GM21529 (cell line): ENCODE data around the gene ABCB6.

Experiments
- ATAC-seq: cut with Tn5 transposase; IDR thresholded peaks from one replicate; pipeline ENCODE4 v1.9.1; 2021; ENCODE audit not compliant: unreplicated experiment

Gene ABCB6

DNA sequence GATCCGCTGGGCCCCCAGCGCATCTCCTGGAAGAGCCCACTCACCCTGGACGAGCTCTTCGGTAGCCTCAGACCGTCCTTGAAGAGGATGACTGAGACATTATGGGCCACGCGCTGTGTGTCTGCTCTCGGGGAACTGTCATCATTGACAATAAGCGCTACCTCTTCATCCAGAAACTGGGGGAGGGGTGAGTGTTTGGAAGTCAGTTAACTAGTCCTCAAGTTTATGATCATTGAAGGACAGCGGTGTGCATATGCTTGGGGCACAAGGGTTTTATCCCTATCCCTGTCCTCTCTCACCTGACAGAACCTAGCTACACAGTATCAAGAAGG, 27.1 kb upstream of the ABCB6 start:
- ATAC-seq, result no peak

DNA sequence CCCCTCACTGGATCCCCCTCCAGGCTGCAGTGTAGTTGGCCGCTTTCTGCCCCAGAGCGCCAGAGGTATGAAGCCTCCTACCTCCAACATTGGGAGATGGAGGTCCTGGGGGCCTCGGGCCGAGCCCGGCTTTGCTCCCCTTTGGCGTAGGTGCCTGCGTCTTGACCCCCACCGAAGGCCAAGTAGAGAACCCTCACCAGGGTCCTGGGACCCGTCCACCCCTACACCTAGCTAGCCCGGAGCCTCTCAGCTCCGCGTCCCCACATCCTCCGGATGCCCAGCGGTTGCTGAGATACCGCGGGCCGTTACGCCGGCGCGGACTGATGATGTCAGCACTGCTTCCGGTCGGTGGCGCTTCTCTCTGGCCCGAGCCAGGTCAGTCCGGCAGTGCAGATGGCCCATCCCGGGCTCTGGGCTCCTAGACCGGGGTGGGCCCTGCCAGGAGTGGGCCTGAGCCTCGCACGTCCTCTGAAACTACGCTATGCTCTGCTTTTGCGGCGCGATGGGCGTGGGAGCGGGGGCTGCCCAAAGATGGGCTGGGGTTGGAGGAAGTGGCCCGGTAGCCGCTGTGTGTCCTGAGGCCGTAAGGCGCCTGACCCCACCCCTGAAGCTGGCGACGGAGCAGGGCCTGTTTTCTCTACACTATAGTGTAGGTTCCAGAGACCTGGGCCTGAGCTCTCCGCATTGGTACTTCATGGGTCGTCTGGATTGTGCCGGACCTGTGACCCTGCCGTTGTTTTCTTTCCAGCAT, 26.6 kb upstream of the ABCB6 start, which contains the start of the genes GLB1L and STK16:
TSS of gene GLB1L (minus strand) at position 297 of the 751 bp plus-strand sequence. CDS start 1,871 bp downstream, outside the sequence.
TSS of gene STK16 (plus strand) at position 332 of the 751 bp plus-strand sequence. CDS start 521 bp downstream, outside the sequence.
- ATAC-seq, result peak; percentile 64

DNA sequence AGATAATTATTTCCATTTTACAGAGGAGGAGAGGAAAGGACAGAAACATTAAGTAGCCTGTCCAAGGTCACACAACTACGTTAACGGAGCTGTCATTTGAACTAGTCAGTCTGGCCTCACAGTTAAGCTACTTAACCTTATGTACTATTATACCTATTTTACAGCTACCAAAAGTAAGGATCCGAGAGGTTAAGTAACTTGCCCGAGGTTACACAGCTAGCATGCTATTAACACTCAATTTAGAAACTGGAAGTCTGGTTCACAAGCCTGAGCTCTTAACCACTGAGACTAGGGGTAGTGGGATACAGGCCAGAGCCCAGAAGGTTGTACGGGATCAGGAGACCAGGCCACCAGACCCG, 26.0 kb upstream of the ABCB6 start:
- ATAC-seq, result no peak

DNA sequence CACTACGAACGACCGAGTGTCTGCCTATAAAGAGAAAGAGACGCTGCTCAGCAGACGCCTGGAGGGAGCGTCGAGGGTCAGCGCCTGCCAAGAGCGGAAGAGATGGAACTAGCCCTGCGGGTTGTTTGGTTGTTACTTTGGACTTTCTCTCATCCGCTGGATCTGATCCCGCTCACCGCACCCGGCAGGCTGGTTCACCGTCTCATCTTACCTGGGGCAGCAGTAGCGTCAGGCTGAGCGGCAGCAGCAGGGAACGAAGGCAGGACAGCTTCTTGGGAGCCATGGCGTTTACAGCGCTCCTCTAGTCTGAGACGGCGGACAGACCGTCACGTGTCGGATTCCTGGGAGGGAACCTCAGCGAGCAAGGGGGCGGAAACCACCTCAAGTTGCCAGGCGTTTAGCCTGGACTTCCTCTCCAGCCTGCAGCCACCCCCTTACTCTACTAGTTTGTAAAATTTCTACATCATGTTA, 24.6 kb upstream of the ABCB6 start:
- no peak for ATAC-seq

DNA sequence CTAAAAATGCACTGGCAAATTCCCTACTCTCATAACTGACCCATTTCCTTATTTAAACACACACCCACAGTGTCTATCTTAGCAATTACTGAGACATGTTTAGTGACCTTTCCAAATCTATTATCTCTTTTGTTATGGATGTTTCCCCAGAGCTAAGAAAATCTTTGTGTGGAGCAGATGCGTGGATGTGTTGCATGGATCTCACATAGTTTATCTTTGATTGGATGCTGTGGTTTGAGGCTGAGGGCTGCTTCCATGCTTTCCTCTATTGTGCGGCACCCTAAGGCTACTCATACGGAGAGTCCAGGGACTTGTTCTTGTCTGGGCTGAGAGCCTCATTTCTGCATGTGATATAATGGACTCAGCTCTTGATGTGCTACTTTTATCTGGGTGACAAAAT, 15.6 kb upstream of the ABCB6 start:
- ATAC-seq, result no peak

DNA sequence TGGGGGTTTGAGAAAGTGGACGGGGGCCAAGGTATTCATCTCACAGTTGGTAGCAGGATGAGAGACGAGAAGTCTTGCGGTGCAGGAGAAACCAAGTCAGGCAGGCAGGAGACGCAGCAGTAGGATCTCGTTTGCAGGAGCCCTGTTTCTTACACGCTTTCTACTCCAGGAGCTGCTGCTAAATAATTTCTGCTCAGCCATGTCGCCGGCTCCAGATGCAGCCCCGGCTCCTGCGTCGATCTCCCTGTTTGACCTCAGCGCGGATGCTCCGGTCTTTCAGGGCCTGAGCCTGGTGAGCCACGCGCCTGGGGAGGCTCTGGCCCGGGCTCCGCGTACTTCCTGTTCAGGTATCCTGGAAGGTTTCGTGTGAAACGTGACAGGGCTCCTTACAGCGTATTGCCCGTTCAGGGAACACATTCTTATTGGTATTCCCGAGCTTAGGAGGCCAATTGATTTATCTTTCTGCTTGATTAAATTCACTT, 11.3 kb upstream of the ABCB6 start:
- ATAC-seq, result peak; percentile 25

DNA sequence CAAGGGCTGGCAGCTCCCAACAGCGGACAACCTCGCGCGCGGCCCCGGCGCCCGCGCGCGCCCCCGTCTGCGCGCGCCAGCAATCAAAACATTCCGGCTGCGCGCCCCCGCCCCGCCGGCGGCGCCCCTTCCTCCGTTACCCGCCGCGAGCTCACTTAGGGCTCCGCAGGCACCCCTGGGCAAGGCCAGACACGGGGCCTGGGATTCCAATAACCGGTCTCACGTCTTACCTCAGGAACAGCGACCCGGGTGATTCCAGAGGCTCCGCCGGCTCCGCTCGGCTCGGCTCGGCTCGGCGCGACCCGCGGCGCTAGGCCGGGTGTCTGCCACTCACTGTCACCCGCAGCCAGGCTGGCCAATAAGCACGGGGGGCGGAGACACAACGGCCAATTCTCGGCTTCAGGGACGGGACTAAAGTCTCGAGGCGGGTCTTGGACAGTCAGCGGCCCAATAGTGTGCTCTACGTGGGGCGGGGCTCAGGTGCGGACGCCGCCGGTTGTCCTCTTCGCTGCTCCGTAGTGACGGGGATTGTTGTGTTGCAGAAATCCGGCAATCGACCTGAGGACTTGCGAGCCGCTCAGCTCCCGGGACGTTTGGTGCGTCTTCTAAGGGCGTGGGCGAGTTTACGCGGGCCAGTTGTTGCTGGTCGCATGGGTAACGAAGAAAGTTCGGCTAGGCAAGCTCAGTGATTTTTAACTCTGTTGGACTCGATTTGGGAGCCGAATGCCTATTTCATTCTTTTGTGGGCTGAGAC, 10.7 kb upstream of the ABCB6 start, which contains the start of the genes ANKZF1 and ATG9A:
TSS of gene ANKZF1 (plus strand) at position 502 of the 754 bp plus-strand sequence. CDS start 452 bp downstream, outside the sequence.
TSS of gene ATG9A (minus strand) at position 332 of the 754 bp plus-strand sequence. CDS start 1,612 bp downstream, outside the sequence.
- peak; percentile 96 for ATAC-seq

DNA sequence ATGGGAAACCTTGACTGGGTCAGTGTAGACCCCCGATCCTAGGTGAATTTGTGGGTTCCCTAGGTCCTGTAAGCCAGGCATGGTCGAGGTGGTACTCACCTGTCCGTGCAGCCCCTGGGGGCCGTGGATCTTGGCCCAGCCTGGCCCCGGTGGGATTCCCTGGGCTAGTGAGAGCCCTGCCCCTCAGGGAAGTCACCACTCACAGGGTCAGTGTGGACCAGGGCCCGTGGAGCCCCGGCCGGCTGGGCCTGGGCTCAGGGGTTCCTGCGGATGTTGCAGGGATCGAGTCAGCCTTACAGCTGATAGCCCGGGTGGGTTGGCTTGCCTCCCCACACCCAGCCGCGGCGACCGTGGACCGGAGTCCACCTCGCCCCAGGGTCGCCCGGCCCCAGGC, 10.2 kb upstream of the ABCB6 start:
- peak; percentile 9 for ATAC-seq

DNA sequence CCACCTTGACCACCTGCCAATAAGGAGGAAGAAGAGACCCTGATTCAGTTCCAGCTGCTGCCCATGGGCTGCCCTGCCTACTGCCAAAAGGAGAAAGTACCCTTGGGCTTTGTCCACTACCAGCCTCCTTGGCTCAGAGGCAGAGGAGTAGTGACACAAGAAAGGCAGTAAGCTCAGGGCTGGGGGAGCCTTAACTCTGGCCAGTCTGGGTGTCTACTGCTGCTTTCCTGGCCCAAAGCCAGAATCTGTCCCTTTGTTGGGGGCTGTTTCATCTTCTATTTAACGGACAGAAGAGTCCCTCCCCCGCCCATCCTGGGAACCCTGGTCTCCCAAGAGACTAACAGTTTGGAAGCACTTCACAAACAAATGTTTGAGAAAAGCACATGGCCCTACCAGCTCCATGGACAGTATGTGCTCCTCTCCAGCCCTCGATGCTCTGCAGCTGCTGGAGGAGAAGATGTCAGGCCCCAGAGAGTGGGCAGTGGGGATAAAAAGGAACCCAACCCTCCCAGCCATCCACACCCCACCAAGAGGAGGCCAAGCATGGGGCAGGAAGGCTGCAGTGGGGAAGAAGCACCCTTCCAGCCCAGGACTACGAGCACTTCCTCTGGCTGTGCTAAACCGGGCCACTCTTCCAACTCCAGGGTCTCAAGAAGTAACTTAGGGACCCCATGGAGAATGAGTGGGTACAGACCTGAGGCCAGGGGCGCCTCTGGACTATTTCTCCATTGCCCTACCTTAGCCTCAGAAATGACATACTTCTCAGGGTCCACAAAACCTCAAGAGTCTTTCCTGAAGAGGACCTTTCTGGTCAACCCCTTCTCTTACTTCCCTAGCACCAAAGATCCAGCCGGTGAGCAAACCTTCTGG, 9.5 kb upstream of the ABCB6 start:
- ATAC-seq, result no peak

DNA sequence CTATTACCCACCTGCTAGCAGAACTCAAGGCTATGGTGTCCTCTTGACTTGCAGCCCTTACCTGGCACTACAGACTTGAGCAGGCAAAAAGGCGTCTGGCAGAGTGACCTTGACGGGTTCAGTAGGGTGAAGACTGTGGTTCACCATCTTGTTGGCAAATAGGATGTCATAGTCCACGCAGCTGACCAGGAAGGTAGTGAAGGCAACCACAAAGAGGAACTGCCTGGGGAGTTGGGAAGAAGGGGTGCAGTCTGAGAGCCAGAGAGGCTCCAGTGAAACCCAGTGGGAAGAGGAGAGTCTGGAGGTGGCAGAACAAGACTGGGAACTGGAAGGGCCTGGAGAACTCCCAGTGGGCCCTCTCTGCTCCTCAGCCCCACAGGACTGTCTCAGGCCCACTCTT, 6.6 kb upstream of the ABCB6 start:
- no peak for ATAC-seq

DNA sequence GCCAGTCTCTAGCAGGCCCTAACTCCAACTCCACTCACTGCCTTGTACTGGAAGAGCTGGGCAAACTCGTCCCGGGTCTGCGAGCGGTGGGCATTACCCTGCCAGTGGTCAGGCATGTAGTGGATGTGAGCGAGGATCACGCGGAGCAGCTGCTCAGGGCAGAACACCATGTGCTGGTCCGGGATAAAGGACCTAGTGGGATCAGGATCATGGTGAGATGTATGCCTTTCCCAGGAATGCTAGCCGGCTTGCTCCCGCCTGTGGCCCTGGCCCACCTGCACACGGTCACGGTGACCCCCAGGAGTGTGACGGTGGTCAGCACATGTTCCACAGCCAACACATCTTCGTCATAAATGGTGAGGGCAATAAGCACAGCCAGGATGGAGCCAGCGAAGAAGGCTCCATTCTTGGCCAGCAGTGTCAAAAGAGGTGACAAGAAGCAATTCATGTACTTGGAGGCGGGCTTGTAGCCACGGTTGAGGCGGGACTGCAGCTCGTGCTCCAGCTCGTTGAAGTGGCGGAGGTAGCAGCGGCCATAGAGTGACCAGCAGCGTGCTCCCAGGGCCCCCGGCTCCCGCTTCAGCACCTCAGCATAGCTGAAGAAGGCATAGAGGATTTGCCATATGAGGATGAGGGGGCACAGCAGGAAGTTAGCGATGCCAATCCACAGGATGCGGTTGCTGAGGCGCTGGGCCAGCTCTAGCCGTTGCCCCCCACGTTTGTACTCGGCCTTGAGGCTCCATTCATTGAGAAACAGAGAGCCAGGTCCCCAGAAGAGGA, 5.3 kb upstream of the ABCB6 start:
- ATAC-seq, result no peak

DNA sequence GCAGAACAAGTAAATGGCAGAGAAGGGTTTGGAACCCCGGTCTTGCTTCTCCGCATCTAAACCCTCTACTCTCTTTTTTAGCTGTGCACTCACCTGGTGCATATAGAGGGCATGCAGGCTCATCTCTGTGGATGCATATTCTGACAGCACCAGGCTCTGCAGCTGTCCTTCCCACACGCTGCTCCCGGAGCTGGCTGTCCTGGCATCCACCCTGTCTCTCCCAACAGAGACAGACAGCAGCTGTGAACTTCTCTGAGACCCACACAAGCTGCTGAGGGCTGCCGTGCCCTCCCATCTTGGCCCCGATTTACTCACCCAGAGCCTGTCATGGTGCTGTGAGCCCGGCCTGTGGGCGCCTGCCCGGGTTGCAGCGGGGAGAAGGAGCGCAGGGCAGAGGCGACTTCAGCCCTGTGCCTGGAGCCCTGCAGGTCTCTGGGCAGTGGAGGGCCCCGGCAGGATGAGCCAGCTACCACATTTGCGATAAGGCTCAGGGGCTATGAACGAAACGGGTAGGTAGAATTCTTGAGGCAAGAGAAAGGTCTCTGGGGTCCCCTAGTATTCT, 3.3 kb upstream of the ABCB6 start:
- no peak for ATAC-seq

DNA sequence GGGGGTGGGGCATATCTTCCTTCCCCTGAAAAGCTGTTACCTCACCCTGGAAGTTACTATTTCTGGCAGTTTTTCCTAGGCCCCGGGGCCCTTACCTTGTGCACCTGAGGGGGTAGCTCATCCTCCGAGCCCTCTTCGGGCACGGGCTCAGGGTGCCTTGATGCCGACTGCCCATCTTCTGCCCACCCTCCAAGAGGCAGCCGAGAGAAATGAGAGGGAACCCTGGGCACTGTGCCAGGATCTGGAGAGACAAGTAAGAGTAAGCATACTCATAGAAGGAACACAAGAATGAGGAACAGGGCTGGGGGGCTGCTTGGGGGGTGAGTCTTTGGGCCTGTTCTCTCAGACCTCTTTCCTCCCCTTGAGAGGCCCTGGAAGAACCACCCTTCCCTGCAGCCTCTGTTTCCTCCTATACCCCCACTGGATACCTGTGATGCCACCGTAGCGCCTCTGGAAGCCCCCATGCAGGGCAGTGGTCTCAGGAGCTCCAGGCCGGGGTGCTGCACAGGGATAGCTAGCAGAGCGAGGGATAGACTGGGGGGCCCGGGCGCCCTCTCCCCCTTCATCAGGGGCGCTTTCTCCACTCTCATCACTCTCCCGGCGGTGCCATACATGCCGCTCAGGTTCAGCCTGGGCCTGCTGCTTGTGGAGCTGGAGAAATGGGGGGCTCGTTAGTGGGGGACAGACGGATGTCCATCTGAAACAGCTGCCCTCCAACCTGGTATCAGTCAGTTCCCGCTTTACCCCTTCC, 2.1 kb upstream of the ABCB6 start:
- ATAC-seq, result no peak

DNA sequence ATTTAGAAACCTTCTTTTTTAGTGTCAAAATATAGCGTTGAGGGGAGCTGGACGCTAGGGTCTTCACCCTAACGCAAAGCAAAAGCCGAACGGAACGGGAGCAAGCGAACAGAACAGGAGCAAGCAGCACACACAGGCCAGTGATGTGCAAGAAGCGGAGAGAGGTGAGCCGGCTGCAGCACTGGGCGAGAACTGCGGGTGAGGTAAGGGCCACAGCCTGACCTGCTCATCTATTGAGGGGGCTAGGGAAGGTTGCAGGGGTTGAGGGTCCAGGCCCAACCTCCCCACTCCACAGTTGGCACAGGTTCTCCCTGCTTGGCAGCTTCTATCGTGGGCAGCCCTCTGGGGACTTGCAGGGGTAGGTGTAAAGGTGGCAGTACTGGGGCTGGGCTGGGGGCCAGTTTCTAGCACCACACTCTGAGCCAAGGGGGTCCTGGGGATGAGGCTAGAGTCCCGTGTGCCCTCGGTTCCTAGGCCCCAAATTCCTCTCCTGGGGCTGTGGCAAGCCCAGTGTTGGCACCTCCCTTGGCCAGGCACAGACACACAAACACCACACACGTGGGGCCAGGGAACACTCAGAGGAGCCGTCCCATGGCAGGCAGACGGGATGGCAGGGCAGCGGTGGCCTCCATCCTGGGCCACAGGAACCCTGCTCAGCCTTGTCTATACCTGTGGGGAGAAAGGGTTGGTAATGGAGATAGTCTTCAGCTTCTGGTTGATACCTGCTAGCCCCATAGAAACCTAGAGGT, 1.2 kb upstream of the ABCB6 start:
- ATAC-seq, result no peak

DNA sequence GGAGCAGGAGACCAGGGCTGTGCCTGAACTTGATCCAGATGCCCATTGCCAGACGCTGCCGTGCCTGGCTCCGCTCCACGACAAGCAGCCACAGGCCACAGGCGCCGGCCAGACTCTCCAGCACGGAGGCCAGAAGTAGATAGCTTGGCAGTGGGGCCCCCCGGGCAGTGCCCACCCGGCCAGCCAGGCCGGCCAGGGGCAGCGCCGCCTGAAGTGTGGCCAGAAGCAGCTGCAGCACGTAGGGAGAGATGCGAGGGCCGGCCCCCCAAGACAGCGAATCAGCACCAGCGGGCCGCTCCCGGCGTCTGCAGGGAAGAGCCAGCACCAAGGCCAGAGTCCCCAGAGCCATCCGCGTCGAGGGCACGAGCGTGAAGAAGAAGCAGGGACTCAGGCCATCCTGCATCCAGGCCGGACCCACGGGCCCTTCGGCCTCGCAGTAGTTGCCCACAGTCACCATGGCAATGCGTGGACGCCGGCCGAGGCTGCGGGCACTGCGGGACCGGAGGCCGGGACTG, 484 bp downstream of the ABCB6 start:
- peak; percentile 36 for ATAC-seq

DNA sequence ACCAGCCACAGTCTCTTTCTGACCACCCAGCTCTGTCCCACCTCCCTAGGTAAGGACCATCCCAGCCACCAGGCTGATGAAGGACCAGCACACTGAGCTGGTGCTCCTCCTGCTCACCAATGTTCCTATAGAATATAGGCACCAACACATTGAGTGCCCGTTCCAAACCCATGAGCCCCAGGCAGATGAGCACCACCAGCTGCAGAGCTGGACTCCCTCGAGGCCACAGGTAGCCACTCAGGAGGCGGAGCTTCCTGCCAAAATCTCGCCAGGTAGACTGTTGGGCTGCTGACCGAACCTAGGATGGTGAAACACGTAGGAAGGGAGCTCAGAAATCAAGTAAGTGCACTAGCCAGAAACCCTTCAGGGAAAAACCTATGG, 2.2 kb downstream of the ABCB6 start:
- ATAC-seq, result no peak

DNA sequence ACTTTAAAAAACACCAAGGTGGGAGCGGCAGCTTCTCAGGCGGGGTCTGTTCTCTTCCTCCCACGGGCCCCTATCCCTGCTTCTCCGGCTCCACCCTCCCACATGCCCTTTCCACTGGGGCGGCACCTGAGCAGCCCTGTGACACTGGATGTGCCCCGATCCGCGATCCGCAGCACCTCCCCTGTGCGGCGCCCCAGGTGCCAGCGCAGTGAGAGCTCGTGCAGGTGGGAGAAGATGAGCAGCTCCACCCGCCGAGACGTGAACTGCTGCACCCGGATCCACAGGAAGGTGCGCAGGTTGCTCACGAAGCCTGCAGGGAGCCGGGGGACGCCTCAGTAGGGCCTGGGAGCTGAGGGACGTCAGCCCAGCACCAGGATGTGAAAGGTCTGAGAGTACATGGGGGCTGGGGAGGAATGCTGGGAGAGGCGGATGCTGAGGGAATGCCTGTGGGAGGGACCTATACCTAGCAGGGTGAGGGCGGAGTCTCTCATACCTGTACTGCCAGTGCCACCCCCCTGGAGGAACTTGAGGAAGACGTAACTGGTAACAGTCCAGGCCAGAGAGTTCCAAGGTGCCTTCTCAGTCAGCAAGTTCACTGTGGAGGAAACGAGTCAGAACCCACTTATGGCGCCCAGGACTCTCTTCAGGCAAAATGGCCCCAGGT, 2.8 kb downstream of the ABCB6 start:
- no peak for ATAC-seq

DNA sequence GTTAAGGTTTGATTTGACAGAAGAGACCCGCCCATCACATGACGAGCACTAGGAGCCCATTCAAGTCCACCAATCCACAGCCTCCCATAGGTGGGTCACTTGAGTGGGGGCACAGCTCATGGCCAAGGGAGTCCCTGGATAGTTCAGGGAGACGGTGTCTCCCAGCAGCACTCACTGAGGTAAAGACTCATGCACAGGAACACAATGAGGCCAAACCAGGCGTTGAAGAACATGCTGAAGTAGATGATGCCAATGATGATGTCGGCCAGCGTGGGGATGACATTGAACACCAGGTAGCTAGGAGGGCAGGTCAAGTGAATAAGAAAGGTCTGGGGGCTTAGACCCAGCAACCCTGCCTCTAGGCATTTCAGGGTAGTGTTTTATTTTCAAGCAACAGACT, 4.0 kb downstream of the ABCB6 start:
- ATAC-seq, result no peak
